ENCODE measurements around the gene TRAK1.

DNA sequence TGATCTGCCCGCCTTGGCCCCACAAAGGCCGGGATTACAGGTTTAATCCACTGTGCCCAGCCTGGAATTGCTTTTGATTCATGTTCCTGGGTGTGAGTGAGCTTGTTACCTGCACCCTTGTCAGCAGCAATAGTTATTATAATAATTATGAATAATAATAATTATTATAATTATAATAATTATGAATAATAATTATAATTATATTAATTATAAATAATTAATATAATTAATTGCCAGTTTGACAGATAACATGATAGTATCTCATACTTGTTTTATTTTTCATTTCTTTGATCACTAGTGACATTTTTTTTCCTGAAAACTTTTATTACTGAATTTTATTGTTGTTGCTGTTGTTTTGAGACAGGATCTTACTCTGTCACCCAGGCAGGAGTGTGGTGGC lies 21.1 kb upstream of the TRAK1 start:
- TF ChIP-seq, protein P1, sequence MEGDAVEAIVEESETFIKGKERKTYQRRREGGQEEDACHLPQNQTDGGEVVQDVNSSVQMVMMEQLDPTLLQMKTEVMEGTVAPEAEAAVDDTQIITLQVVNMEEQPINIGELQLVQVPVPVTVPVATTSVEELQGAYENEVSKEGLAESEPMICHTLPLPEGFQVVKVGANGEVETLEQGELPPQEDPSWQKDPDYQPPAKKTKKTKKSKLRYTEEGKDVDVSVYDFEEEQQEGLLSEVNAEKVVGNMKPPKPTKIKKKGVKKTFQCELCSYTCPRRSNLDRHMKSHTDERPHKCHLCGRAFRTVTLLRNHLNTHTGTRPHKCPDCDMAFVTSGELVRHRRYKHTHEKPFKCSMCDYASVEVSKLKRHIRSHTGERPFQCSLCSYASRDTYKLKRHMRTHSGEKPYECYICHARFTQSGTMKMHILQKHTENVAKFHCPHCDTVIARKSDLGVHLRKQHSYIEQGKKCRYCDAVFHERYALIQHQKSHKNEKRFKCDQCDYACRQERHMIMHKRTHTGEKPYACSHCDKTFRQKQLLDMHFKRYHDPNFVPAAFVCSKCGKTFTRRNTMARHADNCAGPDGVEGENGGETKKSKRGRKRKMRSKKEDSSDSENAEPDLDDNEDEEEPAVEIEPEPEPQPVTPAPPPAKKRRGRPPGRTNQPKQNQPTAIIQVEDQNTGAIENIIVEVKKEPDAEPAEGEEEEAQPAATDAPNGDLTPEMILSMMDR (IDR thresholded peaks at IDR 0.05; ENCODE audit: poor library complexity), result no peak
- TF ChIP-seq EZH2 (IDR thresholded peaks at IDR 0.05; ENCODE audit: borderline replicate concordance) (no peak), EZH2phosphoT487 (IDR thresholded peaks at IDR 0.05; ENCODE audit: low read depth, severe bottlenecking, unreplicated experiment) (no peak)
